ENCODE data around the gene GSTM1.

- no peak for TF ChIP-seq CTCF (IDR thresholded peaks at IDR 0.05; ENCODE audit: insufficient read depth, low read depth, low read length)
- no peak for TF ChIP-seq EZH2 (IDR thresholded peaks at IDR 0.05; ENCODE audit: insufficient read depth, low read length)
These were observed at the start of gene GSTM1 for GRCh38 chr1:109687641-109688499.

Measured in astrocyte (in vitro differentiated cells and primary cell).